ENCODE data around the gene INPP5A.

- TF ChIP-seq, protein P1, sequence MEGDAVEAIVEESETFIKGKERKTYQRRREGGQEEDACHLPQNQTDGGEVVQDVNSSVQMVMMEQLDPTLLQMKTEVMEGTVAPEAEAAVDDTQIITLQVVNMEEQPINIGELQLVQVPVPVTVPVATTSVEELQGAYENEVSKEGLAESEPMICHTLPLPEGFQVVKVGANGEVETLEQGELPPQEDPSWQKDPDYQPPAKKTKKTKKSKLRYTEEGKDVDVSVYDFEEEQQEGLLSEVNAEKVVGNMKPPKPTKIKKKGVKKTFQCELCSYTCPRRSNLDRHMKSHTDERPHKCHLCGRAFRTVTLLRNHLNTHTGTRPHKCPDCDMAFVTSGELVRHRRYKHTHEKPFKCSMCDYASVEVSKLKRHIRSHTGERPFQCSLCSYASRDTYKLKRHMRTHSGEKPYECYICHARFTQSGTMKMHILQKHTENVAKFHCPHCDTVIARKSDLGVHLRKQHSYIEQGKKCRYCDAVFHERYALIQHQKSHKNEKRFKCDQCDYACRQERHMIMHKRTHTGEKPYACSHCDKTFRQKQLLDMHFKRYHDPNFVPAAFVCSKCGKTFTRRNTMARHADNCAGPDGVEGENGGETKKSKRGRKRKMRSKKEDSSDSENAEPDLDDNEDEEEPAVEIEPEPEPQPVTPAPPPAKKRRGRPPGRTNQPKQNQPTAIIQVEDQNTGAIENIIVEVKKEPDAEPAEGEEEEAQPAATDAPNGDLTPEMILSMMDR (IDR thresholded peaks at IDR 0.05) = no peak
- TF ChIP-seq POLR2A (IDR thresholded peaks at IDR 0.05) = no peak
Measured at GRCh38 chr10:132610071-132610701, 72.6 kb downstream of the INPP5A start.
